Fibroblast of lung (primary cell): ENCODE data around the gene TBC1D17. TPM values are rescaled to one million over a fixed set of nuclear protein-coding genes. Genes with fewer than 3 reads are reported as not detected.

Source experiments
- DNase-seq, 2 donors: peaks; one replicate each; pipeline versions ENCODE4 v3.0.0 to v3.0.0-alpha.2; 2010; ENCODE audit warnings: low read depth in 2 of 2
- H2AFZ ChIP-seq: 2 replicates; pipeline ENCODE4 v1.5.1; 2012; ENCODE audit warnings: low read length, control low read depth, inconsistent platforms
- H3K27ac ChIP-seq: 2 replicates; pipeline ENCODE4 v1.5.1; 2011; ENCODE audit warnings: low read length, control low read depth; ENCODE audit not compliant: insufficient read depth
- H3K27me3 ChIP-seq: 2 replicates; pipeline ENCODE4 v1.5.1; 2011; ENCODE audit warnings: mild to moderate bottlenecking, low read length; ENCODE audit not compliant: control insufficient read depth, insufficient read depth
- H3K36me3 ChIP-seq: 2 replicates; pipeline ENCODE4 v1.5.1; 2011; ENCODE audit warnings: low read length; ENCODE audit not compliant: control insufficient read depth, insufficient read depth
- H3K4me1 ChIP-seq: 2 replicates; pipeline ENCODE4 v1.5.1; 2011; ENCODE audit warnings: low read length; ENCODE audit not compliant: control insufficient read depth, insufficient read depth; ENCODE audit errors: extremely low read depth
- H3K4me2 ChIP-seq: 2 replicates; pipeline ENCODE4 v1.5.1; 2011; ENCODE audit warnings: low read length, control low read depth; ENCODE audit not compliant: insufficient read depth; ENCODE audit errors: extremely low read depth
- H3K4me3 ChIP-seq, 4 experiments: fragments of 200-600 bp in 1 of 4; sonication (generic) in 1 of 4; replicated peaks in 1 of 4; 2 replicates each; pipeline ENCODE4 v1.5.1; 2011 to 2016; ENCODE audit warnings: low read length in 4 of 4, low read depth in 3 of 4, mild to moderate bottlenecking in 3 of 4, control low read depth in 2 of 4, inconsistent platforms in 1 of 4, mixed read lengths in 1 of 4; ENCODE audit not compliant: insufficient read depth in 1 of 4; ENCODE audit errors: control extremely low read depth in 1 of 4
- H3K79me2 ChIP-seq: 2 replicates; pipeline ENCODE4 v1.5.1; 2012; ENCODE audit warnings: mild to moderate bottlenecking, low read length, inconsistent platforms; ENCODE audit not compliant: control insufficient read depth, insufficient read depth
- H3K9ac ChIP-seq: 2 replicates; pipeline ENCODE4 v1.5.1; 2011; ENCODE audit warnings: mild to moderate bottlenecking, low read length, control low read depth; ENCODE audit not compliant: insufficient read depth
- H3K9me3 ChIP-seq: 2 replicates; pipeline ENCODE4 v1.5.1; 2012; ENCODE audit warnings: low read depth, low read length; ENCODE audit not compliant: control insufficient read depth, insufficient read depth
- H4K20me1 ChIP-seq: 2 replicates; pipeline ENCODE4 v1.5.1; 2011; ENCODE audit warnings: low read length; ENCODE audit not compliant: control insufficient read depth, insufficient read depth; ENCODE audit errors: extremely low read depth
- CTCF ChIP-seq, 2 donors: IDR thresholded peaks in 1 of 2; conservative IDR thresholded peaks in 1 of 2; 1 replicate in 1 of 2; 2 replicates in 1 of 2; pipeline ENCODE4 v1.5.1; 2011 to 2012; ENCODE audit warnings: low read length in 2 of 2, control low read depth in 1 of 2, inconsistent platforms in 1 of 2, low read depth in 1 of 2, mild to moderate bottlenecking in 1 of 2
- EZH2 ChIP-seq: IDR thresholded peaks from 2 replicates; pipeline ENCODE4 v1.5.1; 2012; ENCODE audit warnings: low read length, control low read depth, mild to moderate bottlenecking; ENCODE audit errors: missing control alignments
- polyA plus RNA-seq, 2 donors: library from polyadenylated mRNA; depleted of rRNA in 1 of 2; stranded (reverse) in 1 of 2; unstranded in 1 of 2; fragments of >200 nt; gene quantifications; 2 replicates each; pipeline ENCODE4 v1.2.1, GENCODE V29; 2011 to 2012; ENCODE audit warnings: missing spikeins in 1 of 2
- total RNA-seq: library from RNA; depleted of rRNA; stranded (reverse); fragments of >200 nt; gene quantifications from 2 replicates; pipeline ENCODE4 v1.2.1, GENCODE V29; 2014

TBC1D17 gene
- total and polyA plus RNA-seq, 2 donors (not counting 1 experiment from before 2014, with no cell fraction given) = 19.5 to 32.5 TPM

- Histone ChIP-seq H3K27me3 (no peaks in the 10 kb centered on the region), H3K4me3 (no peak overlapping the region), H3K4me1 (peaks cover 10% of the 10 kb centered on the region), H3K4me2 (no peak overlapping the region), H3K9me3 (no peaks in the 10 kb centered on the region), H3K9ac (no peak overlapping the region), H4K20me1 (no peaks in the 10 kb centered on the region), H3K36me3 (peaks cover 52% of the 10 kb centered on the region), H3K27ac (no peak overlapping the region), H3K79me2 (peaks cover 16% of the 10 kb centered on the region), H2AFZ (no peak overlapping the region)
- no peak for TF ChIP-seq EZH2
- TF ChIP-seq CTCF (conservative IDR thresholded peaks at IDR 0.05 in 1 of 2, IDR thresholded peaks at IDR 0.05 in 1 of 2; ENCODE audit: low read depth in 1 of 2, low read length in 2 of 2) = no peak
- DNase-seq = peak in 1 of 2 donors; percentile 57
Observed at GRCh38 chr19:49861107-49861506, 16.4 kb upstream of the TBC1D17 start.

GRCh38 chr19:49861541-49862378, 15.7 kb upstream of the TBC1D17 start:
- DNase-seq = no peak
- H2AFZ ChIP-seq = no peak overlapping the region
- peaks cover 22% of the 10 kb centered on the region for H3K79me2 ChIP-seq
- peaks cover 16% of the 10 kb centered on the region for H3K4me1 ChIP-seq
- no peak overlapping the region for H3K9ac ChIP-seq
- TF ChIP-seq EZH2 (no peak), CTCF (conservative IDR thresholded peaks at IDR 0.05 in 1 of 2, IDR thresholded peaks at IDR 0.05 in 1 of 2; ENCODE audit: low read depth in 1 of 2, low read length in 2 of 2) (no peak)
- no peak overlapping the region for H3K4me2 ChIP-seq
- H3K9me3 ChIP-seq = no peaks in the 10 kb centered on the region
- no peak overlapping the region for H3K27ac ChIP-seq
- H4K20me1 ChIP-seq = no peaks in the 10 kb centered on the region
- peaks cover 51% of the 10 kb centered on the region for H3K36me3 ChIP-seq
- no peaks in the 10 kb centered on the region for H3K27me3 ChIP-seq
- no peak overlapping the region for H3K4me3 ChIP-seq

DNA sequence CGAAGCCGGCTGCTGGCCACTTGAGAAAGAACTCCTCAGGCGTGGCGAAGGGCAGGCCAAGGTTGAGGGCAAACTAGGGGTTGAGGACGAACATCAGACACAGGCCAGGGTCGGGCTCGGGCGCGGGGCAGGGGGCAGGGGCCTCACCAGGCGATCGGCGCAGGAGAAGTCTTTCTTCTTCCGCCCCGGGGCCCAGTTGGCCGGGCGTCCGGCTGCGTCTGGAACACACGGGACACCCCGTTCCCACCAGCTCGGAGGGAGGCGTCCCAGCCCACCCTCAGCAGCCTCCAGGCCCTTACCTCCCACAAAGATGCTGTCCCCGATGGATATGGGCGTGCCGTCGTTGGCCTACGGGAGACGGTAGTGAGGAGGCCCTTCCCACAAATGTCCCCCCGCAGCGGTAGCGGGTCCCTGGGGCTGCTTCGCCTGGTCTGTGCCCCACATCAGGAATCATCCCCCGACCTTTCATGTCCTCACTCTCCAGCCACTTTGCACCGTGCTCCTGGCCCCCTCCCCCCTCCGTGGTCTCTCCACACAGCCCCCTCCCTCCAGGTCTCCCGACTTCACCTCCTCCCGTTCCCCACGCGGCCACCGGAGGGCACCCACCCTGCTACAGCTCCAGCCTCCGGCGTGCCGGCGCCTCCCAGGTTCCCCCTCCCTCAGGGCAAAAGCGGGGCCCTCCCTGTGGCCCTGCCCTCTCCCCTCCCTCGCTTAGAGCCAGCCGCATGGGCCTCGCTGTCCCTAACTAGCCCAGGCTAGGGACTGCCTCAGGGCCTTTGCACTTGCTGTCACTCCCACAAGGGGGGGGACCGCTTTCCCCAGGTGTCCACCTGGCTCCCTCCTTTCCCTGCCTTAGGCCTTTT, 14.9 kb upstream of the TBC1D17 start:
- Histone ChIP-seq H3K4me1 (peaks cover 16% of the 10 kb centered on the region), H4K20me1 (no peaks in the 10 kb centered on the region), H3K79me2 (peaks cover 24% of the 10 kb centered on the region), H3K27me3 (no peaks in the 10 kb centered on the region), H3K4me3 (no peak overlapping the region), H3K4me2 (no peak overlapping the region), H3K9me3 (no peaks in the 10 kb centered on the region), H3K36me3 (peaks cover 45% of the 10 kb centered on the region), H3K9ac (no peak overlapping the region), H2AFZ (no peak overlapping the region), H3K27ac (no peak overlapping the region)
- DNase-seq = no peak
- TF ChIP-seq EZH2 (no peak), CTCF (conservative IDR thresholded peaks at IDR 0.05 in 1 of 2, IDR thresholded peaks at IDR 0.05 in 1 of 2; ENCODE audit: low read depth in 1 of 2, low read length in 2 of 2) (peak in 1 of 2 donors; percentile 11)
